ENCODE results near the gene CHRNA3. TPM values are rescaled to one million over a fixed set of nuclear protein-coding genes. Genes with fewer than 3 reads are reported as not detected.
"Not testable (repeated sequence)": the region's sequence is repeated elsewhere in the genome, so short reads cannot be mapped to it uniquely, and the experiment has no call there.

Gene CHRNA3
- total RNA-seq, 1 experiment from 2014 or later: not detected

- no peak for DNase-seq (ENCODE audit: low spot score)
Observed at GRCh38 chr15:78617516-78617915, 3.3 kb downstream of the CHRNA3 start.

- DNase-seq (ENCODE audit: low spot score): no peak
Observed at GRCh38 chr15:78617076-78617475, 3.7 kb downstream of the CHRNA3 start.

- DNase-seq (ENCODE audit: low spot score): no peak
Observed at GRCh38 chr15:78616506-78616905, 4.3 kb downstream of the CHRNA3 start.

- DNase-seq (ENCODE audit: low spot score): no peak
Observed at GRCh38 chr15:78615151-78615589, 5.6 kb downstream of the CHRNA3 start.

- DNase-seq (ENCODE audit: low spot score): no peak
Observed at GRCh38 chr15:78614021-78614420, 6.8 kb downstream of the CHRNA3 start.

GRCh38 chr15:78609551-78609950 is 11.2 kb downstream of the CHRNA3 start:
- not testable (repeated sequence) for DNase-seq (ENCODE audit: low spot score)

- DNase-seq (ENCODE audit: low spot score): no peak
Observed at GRCh38 chr15:78605680-78606079, 15.1 kb downstream of the CHRNA3 start.

GRCh38 chr15:78605201-78605600 is 15.6 kb downstream of the CHRNA3 start:
- DNase-seq (ENCODE audit: low spot score): no peak

GRCh38 chr15:78604420-78604819 is 16.4 kb downstream of the CHRNA3 start:
- DNase-seq (ENCODE audit: low spot score): no peak

- DNase-seq (ENCODE audit: low spot score): no peak
Observed at GRCh38 chr15:78603467-78603866, 17.3 kb downstream of the CHRNA3 start.

- DNase-seq (ENCODE audit: low spot score): no peak
Observed at GRCh38 chr15:78599189-78599588, 21.6 kb downstream of the CHRNA3 start.

- DNase-seq (ENCODE audit: low spot score): no peak
Observed at GRCh38 chr15:78598348-78598747, 22.4 kb downstream of the CHRNA3 start.

- no peak for DNase-seq (ENCODE audit: low spot score)
Observed at GRCh38 chr15:78597583-78597982, 23.2 kb downstream of the CHRNA3 start.

GRCh38 chr15:78574944-78575343 is 45.9 kb downstream of the CHRNA3 start:
- DNase-seq (ENCODE audit: low spot score): no peak

GRCh38 chr15:78573416-78573815 is 47.4 kb downstream of the CHRNA3 start:
- no peak for DNase-seq (ENCODE audit: low spot score)

- no peak for DNase-seq (ENCODE audit: low spot score)
Observed at GRCh38 chr15:78571382-78571781, 49.4 kb downstream of the CHRNA3 start.

GRCh38 chr15:78570710-78571109 is 50.1 kb downstream of the CHRNA3 start:
- no peak for DNase-seq (ENCODE audit: low spot score)

GRCh38 chr15:78567531-78567930 is 53.3 kb downstream of the CHRNA3 start:
- DNase-seq (ENCODE audit: low spot score): peak; percentile 71

GRCh38 chr15:78565951-78566774 is 54.6 kb downstream of the CHRNA3 start:
- peak; percentile 86 for DNase-seq (ENCODE audit: low spot score)

- peak; percentile 99 for DNase-seq (ENCODE audit: low spot score)
Observed at GRCh38 chr15:78565097-78565950, 55.5 kb downstream of the CHRNA3 start, which contains the start of gene CHRNA5. Gene CHRNA5 (plus strand): TSS chr15:78565520. CDS start chr15:78565720, 200 bp downstream.

- DNase-seq (ENCODE audit: low spot score): no peak
Observed at GRCh38 chr15:78564743-78565096, 56.1 kb downstream of the CHRNA3 start.

- DNase-seq (ENCODE audit: low spot score): no peak
Observed at GRCh38 chr15:78563092-78563491, 57.7 kb downstream of the CHRNA3 start.

GRCh38 chr15:78561490-78561889 is 59.3 kb downstream of the CHRNA3 start:
- DNase-seq (ENCODE audit: low spot score): no peak

Measured in HT-29 (cell line).